Measurements from ENCODE around the gene FRMPD4.
"Not testable (repeated sequence)": the region's sequence is repeated elsewhere in the genome, so short reads cannot be mapped to it uniquely, and the experiment has no call there.

The FRMPD4 gene

DNA sequence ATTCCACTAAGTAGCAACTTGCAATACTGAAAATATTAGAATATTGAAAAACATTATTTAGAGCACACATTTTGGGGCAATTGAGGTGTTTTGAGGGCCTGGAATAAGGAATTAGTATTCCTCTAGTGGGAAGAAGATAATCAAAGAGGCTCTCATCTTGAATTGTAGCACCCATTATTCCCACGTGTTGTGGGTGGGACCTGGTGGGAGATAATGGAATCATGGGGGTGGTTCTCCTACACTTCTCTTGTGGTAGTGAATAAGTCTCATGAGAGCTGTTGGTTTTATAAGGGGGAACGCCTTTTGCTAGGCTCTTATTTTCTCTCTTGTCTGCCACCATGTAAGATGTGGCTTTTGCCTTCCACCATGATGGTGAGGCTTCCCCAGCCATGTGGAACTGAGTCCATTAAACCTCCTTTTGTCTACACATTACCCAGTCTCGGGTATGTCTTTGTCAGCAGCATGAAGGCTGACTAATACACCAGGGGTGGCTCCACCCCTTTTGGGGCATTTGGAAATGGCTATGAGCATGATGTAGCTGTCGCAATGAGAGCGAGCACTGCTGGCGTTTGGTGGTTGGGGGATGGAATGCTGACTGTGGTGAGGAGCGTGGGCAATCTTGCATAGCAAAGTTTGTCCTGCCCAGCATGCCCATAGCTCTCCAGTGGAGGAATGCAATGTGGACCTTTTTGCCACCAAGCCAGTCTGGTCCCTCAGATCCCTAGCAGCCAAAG lies 308.2 kb downstream of the FRMPD4 start:
- DNase-seq: no peak

DNA sequence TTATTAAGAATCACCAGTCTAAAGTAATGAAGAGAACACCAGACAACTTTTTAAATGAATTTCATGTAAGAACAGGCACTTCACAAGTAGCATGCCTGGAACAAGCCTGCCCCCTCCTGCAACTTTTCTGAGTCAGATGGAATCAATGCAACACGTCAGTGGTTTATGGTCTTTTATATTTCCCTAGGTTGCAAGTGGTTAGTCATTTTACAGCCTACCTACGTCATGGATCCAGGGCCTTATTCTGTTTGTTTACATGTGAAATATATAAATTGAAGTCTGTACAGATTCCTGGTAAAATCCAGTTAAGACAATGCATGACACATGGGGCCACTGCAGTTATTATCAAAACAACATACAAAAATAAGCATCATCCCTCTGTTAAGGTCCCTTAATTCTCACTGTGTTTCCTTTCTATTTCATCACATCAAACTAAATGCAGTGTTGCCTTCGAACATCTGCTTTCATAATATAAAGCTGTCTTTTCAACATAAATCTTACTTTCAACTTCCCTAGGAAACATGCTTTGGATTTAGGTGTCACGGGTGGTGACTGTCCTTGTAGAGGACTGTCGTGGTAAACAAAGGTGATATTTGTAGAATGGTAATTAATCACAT lies 309.3 kb downstream of the FRMPD4 start:
- DNase-seq: no peak

DNA sequence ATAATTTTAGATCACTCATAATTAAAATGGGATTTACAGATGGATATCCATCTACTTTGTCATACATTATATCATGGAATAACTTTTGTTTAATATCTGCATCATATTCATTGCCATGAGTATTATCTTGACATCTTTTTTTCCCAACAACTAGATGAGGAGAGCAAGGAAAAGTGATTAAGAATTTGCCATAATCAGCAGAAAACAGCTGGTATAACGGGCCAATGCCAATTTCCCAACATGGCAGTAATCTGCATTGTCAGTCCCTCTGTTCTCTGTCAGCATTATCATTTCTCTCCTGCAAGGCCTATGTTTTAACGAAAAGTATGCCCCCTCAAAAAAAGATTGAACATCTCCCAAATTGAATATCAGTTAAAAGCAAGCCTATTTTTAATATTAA lies 314.0 kb downstream of the FRMPD4 start:
- DNase-seq: no peak

DNA sequence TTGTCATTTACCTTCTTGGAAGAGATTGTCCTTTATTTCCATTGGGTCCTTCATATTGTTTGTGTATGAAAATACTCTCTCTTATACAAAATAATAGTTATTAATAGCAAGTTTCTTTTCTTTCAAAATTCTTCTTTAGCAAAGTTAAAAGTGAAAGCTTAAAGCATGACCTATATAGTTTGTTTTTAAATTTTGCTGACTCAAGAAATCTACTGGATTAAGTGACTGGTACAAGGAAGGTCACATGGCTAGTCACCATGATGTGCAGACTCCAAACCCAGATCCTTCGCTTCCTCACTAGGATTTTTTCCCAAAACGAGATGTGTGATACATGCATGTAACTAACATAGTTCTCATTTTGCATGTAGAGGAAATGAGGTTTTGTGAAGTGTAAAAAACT lies 322.7 kb downstream of the FRMPD4 start:
- DNase-seq: no peak

DNA sequence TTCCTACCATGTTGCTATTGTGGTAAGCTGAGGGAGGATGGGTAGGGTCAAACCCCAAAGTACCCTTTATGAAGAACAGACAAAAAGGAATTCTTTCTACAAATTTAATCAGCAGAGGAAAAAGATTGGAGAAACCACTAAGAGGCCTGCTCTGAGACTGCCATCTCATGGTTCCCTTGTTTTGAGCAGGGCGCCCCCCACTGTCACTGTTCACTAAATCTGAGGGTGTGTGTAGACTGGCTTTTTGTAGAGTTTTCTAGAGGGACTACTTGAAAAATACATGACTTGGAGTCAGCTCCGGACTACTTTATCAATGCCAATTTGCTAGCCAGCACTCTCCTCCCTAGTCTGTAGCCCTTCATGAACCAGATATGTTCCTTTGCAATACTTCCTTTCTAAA lies 324.8 kb downstream of the FRMPD4 start:
- DNase-seq: no peak

DNA sequence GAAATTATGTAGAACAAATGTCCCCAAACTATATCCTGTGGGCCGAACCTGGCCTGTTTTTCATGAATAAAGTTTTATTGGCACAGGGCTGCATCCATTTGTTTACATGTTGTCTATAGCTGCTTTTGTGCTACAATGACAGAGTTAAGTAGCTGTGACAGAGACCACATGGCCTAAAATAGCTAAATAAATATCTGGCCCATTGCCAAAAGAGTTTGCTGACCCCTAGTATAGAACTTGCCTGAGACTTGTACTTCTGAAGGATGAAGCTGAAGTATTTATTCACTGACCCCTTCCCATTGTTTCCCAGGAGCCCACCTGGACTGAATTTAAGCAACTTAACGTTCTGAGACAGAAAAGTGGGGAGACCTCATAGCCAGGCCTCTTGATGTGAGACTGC lies 325.6 kb downstream of the FRMPD4 start:
- DNase-seq: no peak

DNA sequence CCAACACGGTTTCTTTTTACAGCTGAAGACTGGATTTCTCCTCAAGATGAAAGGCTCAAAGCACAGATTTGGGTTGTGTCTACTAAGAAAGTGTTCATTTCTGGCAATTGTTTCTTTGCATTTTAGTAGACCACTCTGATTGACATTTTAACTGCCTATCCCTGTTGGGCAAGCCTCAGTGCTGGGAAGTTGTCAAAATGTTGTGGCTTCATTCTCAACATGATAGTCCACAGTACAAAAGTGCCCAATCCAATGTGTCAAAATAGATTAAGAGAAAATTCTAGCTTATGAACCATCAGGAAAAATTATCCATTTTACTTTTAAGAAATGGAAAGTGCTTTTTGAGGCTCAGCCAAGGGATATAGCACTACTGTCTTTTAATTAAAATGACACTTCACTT lies 329.0 kb downstream of the FRMPD4 start:
- DNase-seq: no peak

DNA sequence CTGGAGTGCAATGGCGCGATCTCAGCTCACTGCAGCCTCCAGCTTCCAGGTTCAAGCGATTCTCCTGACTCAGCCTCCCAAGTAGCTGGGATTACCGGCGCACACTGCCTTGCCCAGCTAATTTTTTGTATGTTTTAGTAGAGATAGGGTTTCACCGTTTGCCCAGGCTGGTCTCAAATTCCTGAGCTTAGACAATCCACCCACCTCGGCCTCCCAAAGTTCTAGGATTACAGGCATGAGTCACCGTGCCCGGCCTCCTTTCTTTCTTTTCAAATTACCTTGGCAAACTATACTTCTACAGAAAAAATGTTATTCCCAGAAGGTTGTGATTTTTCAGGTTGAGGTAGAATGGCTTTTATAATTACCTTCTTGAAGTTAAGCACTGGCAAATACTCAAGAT lies 331.0 kb downstream of the FRMPD4 start:
- DNase-seq: no peak

DNA sequence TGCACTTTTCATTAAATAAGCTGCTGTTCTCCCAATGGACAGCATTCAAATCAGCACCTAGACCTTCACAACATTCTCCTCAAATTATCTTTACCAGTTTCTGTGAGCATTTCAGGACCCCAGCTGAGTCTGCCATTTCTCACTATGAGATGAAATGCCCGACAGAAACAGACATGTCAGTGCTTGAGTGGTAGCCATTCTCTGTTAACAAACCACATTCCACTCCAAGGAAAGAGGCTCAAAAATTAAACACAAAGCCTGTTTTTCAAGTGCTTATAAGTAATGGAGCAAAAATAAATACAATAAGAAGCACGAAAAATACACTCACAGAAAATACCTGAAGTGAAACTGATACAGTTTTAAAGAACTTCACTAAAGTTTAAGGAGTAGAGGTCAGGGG lies 332.8 kb downstream of the FRMPD4 start:
- DNase-seq: no peak

DNA sequence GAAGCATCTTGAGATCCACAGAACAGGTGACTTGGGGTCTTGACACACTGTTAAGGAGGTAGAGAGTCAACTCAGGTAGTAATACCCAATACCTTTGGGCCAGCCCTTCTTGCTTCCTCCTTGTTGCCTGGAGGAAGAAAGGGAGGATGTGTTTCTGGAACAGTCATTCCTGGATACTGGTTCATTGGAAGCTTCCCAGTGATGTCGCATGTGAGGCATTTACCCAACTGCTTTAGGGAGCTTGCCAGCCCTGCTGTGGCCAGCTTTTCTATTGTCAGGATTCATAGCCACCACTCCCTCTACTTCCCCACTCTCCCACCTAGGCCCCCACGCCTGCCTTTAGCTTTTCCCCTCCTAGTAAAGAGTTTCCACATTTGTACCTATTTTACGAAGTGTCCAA lies 342.7 kb downstream of the FRMPD4 start:
- no peak for DNase-seq

DNA sequence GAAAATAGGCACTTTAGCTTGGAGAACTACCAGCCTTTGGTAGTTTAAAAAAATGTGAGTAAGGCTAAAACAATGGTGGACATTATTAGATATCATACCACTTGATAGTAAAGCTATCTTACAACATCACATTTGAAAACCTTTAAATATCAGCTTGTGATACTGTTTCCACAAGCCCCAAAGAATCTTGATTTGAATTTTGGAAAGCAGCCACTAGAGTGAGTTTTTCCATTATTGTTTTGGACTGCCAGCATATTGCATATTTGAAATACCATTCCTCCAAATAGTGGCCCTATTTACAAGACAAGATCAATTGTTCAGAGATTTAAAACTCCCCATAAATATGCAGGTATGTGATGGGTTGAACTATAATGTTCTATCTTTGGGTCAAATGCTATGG lies 349.9 kb downstream of the FRMPD4 start:
- no peak for DNase-seq

DNA sequence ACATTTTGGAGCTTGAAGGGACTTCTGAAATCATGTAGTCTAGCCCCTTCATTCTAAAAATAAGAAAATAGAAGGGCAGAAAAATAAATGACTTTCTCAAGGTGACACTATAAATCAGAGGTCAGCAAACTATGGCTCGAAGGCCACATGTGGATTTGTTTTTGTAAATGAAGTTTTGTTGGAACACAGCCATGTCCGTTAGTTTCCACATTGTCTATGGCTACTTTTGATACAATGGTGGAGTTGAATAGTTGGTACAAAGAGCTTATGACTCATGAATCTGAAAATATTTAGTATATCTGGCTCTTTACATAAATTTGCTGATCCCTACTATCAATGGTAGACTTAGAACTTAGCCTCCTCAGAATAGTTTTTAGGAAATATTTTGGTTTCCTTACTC lies 350.5 kb downstream of the FRMPD4 start:
- DNase-seq: no peak

DNA sequence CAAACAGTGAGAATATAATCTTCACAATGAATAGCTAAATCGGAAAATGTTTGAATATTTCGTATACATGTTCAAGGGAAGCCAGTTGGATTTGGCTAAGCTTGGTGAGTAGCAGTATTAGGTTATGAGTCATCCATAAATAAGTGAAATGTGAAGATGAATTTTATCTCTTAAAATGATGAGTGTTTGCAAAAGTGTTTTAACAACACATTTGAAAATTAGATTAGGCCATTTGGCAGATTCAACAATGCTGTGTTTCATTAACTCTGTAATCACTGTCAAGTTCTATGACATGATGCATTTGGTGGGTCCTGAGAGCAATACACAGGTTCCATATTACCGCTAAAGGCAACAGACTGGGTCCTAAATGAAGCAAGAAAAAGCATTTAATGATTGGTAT lies 351.1 kb downstream of the FRMPD4 start:
- DNase-seq: no peak

DNA sequence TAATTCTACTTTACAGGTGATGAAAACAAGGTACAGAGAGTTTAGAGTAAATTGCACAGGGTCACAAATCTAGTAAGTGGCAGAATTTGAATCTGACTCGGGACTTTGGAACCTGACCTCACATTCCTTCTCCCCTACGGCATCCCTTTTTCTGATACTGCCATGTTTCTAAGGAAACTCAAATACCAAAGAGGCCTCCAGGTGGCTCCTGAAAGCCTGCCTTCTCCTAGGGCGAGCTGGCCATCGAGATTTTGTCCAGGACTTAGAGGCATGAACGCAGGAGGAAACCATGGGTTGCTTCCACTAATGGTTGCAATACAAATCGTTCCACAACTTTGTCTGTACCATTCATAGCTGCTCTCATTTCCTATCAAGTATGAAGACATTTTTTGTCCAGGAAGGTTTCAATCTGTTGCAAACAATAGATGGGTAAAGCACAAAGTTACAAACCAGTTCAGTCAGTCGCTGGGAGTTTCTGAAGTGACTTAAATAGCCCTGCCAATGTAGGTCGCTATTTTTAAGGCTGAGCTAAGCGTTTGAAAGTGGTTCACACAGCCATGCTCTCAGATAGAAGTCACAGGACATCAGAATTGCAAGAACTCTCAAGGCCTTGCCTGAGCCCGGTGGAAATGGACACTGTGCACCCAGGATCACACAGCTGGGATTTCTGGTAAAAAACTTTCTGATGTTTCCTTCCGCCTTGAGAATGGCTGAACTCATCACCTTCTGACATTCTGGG lies 356.3 kb downstream of the FRMPD4 start:
- no peak for DNase-seq

DNA sequence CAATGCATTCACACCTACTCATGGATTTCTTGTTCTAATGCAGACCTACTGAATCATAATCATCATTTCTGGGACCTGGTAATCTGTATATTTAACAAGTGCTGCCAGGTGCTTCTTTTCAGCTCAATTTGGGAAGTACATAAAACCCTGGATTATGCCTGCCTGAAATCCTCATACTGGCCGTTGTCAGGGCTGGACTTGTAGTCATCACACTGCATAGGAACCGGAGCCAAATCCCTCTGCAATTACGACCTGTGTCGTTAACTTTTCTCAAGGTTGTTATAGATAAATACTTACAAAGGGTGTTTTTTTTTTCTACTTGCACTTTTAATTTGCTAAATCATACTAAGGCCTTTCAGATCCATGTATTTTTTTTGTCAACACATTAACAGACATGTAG lies 358.1 kb downstream of the FRMPD4 start:
- no peak for DNase-seq

DNA sequence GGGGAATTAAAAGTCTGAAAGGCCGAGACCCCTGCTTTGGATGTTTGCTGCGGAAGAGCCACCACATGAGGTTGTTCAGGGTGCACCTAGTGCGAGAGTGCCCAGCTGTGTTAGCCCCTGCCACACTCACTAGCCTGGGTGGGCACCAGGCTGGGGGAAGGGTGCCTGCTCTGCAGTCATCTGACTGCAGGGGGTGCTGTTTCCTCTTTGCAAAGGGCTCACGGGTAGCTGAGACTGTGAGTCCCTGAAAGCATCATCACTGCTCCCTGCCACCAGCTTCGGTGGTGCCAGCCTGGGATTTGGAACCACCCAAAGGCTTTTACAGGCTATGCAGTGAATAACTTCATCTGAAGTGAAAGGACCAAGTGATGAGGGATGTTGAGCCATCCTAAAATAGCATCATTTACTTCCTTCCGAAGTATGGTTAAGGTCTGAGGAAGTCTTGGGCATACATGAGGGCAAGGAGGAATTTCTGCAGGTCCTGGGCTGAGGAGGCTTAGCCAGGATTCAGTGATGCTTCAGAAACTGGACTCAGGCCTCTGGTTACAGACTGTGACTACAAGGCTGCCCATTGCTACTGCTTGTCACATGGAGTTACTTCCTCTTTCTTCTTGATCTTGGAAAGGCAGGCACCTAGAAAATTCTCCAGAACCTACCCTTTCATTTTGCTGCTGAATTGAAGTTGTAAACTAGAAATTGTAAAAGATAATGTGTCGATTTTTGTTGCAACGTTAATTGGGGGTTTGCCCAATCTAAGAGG lies 359.7 kb downstream of the FRMPD4 start:
- peak; percentile 0 for DNase-seq

DNA sequence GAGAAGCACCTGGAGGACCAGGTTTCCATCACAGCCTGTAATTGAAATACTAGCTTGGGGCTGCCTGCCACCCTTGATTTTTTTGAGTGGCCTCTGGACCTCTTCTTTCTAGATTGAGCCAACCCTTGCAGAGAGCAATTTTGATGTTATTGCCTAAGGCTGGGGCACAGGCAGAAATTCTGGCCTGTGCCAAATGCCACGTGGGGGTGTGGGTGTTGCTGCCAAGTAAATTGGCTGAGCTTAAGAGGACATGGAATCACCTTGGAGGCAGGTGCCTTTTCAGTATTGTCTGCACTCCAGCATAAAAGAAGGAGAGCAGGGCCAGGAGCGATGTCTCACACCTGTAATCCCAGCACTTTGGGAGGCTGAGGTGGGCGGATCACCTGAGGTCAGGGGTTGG lies 366.9 kb downstream of the FRMPD4 start:
- no peak for DNase-seq

DNA sequence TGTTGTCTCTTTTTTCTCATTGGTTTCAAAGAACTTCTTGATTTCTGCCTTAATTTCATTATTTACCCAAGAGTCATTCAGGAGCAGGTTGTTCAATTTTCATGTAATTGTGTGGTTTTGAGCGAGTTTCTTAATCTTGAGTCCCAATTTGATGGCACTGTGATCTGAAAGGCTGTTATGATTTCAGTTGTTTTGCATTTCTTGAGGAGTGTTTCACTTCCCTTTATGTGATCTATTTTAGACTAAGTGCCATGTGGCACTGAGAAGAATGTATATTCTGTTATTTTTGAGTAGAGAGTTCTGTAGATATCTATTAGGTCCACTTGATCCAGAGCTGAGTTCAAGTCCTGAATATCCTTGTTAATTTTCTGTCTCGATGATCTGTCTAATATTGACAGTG lies 377.1 kb downstream of the FRMPD4 start:
- not testable (repeated sequence) for DNase-seq

DNA sequence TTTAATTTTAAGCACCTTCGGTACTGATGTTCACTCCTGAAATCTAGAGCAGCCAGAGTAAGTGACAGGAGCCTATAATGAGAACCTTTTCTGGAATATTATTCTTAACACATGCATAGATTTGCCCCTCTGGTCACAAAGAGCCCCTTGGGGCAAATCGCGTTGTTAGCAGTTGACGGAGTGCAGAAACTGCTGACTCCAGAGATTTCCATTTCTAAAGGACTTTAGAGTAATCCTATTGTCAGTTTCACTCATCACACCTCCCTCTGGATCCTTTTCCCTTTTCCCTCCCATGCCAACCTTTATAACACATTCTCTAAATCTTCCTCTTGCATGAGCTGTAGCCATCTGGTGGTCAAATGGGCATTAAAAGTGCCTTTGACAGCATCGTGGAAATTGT lies 388.0 kb downstream of the FRMPD4 start:
- DNase-seq: no peak

DNA sequence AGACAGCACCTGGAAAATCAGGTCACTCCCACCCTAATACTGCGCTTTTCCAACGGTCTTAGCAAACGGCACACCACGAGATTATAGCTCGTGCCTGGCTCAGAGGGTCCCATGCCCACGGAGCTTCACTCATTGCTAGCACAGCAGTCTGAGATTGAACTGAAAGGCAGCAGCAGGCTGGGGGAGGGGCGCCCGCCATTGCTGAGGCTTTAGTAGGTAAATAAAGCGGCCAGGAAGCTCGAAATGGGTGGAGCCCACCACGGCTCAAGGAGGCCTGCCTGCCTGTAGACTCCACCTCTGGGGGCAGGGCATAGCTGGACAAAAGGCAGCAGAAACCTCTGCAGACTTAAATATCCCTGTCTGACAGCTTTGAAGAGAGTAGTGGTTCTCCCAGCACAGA lies 399.8 kb downstream of the FRMPD4 start:
- not testable (repeated sequence) for DNase-seq

DNA sequence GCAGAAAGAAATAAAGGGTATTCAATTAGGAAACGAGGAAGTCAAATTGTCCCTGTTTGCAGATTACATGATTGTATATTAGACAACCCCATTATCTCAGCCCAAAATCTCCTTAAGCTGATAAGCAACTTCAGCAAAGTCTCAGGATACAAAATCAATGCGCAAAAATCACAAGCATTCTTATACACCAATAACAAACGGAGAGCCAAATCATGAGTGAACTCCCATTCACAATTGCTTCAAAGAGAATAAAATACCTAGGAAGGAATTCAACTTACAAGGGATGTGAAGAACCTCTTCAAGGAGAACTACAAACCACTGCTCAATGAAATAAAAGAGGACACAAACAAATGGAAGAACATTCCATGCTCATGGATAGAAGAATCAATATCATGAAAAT lies 404.0 kb downstream of the FRMPD4 start:
- DNase-seq: not testable (repeated sequence)

DNA sequence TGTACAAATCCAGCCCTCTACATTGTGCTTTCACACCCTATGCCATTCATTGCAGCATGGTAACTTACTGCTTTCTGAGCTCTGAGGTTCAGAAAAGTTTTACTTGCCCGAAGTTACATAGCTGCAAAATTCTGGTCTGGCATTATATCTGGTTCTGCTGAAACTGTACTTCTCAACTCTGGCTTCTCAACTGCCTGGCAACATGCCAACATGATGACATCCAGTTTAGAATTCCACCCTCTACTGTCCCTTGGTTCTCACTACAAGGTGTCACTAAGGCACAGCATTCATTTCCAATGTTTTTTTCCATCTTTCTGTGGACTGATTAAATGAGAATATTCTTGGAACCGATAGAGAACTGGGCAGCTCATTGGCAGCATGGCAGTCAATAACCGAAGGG lies 410.1 kb downstream of the FRMPD4 start:
- DNase-seq: no peak

DNA sequence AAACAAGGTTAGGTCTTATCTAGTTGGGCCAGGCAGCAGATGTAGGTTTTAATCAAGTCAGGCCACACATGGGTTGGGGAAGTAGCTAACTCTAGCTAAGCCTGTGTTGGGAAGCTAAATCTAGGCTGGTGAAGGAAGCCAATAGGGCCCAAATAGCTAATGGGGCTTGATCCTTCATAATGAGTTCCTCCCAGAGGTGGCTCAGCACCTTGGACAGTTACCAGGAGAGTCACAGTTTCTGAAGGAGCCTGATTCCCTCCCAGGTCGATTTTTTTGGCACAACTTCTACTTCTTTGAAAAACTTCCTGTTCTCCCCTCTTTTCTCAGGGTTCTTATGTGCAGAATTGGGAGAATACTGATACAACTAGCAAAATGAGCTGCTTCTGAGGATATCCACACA lies 410.5 kb downstream of the FRMPD4 start:
- DNase-seq: peak; percentile 47

DNA sequence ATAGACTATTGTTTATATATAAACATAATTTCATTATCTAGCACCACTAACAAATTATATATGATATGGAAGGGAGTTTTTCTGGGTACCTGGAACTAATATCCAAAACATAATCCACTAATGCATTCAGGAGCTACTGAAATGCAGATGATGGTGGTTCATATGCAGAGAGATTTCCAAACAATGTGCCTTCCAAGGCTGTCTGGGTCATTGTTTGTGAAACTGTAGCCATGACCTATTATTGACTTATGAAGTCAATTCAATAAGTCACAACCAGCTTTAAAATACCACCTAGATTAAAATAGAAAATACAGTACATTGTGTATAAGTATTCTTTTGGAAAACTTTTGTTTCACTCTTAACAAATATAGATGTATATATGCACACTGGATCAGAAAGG lies 415.9 kb downstream of the FRMPD4 start:
- no peak for DNase-seq

All from OCI-M1 (cell line).